ENCODE measurements around the gene CDHR2.

Gene CDHR2

GRCh38 chr5:176624142-176624541 lies 75.0 kb downstream of the CDHR2 start:
- Histone ChIP-seq H3K4me3 (ENCODE audit: low read length) (no peak overlapping the region), H3K9me2 (replicated peaks; ENCODE audit: insufficient read depth, low read length) (no peaks in the 10 kb centered on the region), H3K4me1 (ENCODE audit: low read length) (no peaks in the 10 kb centered on the region), H3K79me2 (ENCODE audit: low read length) (no peaks in the 10 kb centered on the region), H3K9me3 (replicated peaks; ENCODE audit: insufficient read depth, low read length) (no peaks in the 10 kb centered on the region), H2AFZ (ENCODE audit: low read length) (no peak overlapping the region), H4K20me1 (ENCODE audit: insufficient read depth, low read length) (no peaks in the 10 kb centered on the region), H3K27me3 (replicated peaks; ENCODE audit: insufficient read depth, low read length) (peaks cover 79% of the 10 kb centered on the region), H3K36me3 (replicated peaks; ENCODE audit: insufficient read depth, low read length) (no peaks in the 10 kb centered on the region), H3F3A (ENCODE audit: insufficient read depth, low read length) (no peaks in the 10 kb centered on the region), H3K9ac (ENCODE audit: low read length) (no peak overlapping the region), H3K4me2 (ENCODE audit: low read depth, low read length) (no peak overlapping the region), H3K27ac (ENCODE audit: low read length) (no peak overlapping the region)
- TF ChIP-seq CTCF (IDR thresholded peaks at IDR 0.05; ENCODE audit: low read length) (no peak), EZH2 (optimal IDR thresholded peaks at IDR 0.05; ENCODE audit: low read depth, low read length) (no peak), EZH2phosphoT487 (IDR thresholded peaks at IDR 0.05; ENCODE audit: low read length) (no peak)
- DNase-seq: no peak

GRCh38 chr5:176624938-176625337 lies 75.8 kb downstream of the CDHR2 start:
- no peak overlapping the region for H3K27ac ChIP-seq (ENCODE audit: low read length)
- H3K9me2 ChIP-seq (replicated peaks; ENCODE audit: insufficient read depth, low read length): no peaks in the 10 kb centered on the region
- H3K36me3 ChIP-seq (replicated peaks; ENCODE audit: insufficient read depth, low read length): no peaks in the 10 kb centered on the region
- H2AFZ ChIP-seq (ENCODE audit: low read length): no peak overlapping the region
- H3K9me3 ChIP-seq (replicated peaks; ENCODE audit: insufficient read depth, low read length): no peaks in the 10 kb centered on the region
- H3K4me3 ChIP-seq (ENCODE audit: low read length): no peak overlapping the region
- TF ChIP-seq EZH2 (optimal IDR thresholded peaks at IDR 0.05; ENCODE audit: low read depth, low read length): no peak
- DNase-seq: no peak
- no peak overlapping the region for H3K4me2 ChIP-seq (ENCODE audit: low read depth, low read length)
- no peaks in the 10 kb centered on the region for H4K20me1 ChIP-seq (ENCODE audit: insufficient read depth, low read length)
- no peaks in the 10 kb centered on the region for H3K79me2 ChIP-seq (ENCODE audit: low read length)
- H3K4me1 ChIP-seq (ENCODE audit: low read length): no peaks in the 10 kb centered on the region
- H3K9ac ChIP-seq (ENCODE audit: low read length): no peak overlapping the region
- peaks cover 81% of the 10 kb centered on the region for H3K27me3 ChIP-seq (replicated peaks; ENCODE audit: insufficient read depth, low read length)
- H3F3A ChIP-seq (ENCODE audit: insufficient read depth, low read length): no peaks in the 10 kb centered on the region

- Histone ChIP-seq H2AFZ (ENCODE audit: low read length) (no peak overlapping the region), H3K9me3 (replicated peaks; ENCODE audit: insufficient read depth, low read length) (no peaks in the 10 kb centered on the region), H4K20me1 (ENCODE audit: insufficient read depth, low read length) (no peaks in the 10 kb centered on the region), H3K4me3 (ENCODE audit: low read length) (no peak overlapping the region), H3K9ac (ENCODE audit: low read length) (no peak overlapping the region), H3K27me3 (replicated peaks; ENCODE audit: insufficient read depth, low read length) (peaks cover 79% of the 10 kb centered on the region), H3K9me2 (replicated peaks; ENCODE audit: insufficient read depth, low read length) (no peaks in the 10 kb centered on the region), H3K4me2 (ENCODE audit: low read depth, low read length) (no peak overlapping the region), H3K79me2 (ENCODE audit: low read length) (no peaks in the 10 kb centered on the region), H3K27ac (ENCODE audit: low read length) (no peak overlapping the region), H3K4me1 (ENCODE audit: low read length) (no peaks in the 10 kb centered on the region), H3K36me3 (replicated peaks; ENCODE audit: insufficient read depth, low read length) (no peaks in the 10 kb centered on the region), H3F3A (ENCODE audit: insufficient read depth, low read length) (no peaks in the 10 kb centered on the region)
- DNase-seq: no peak
- TF ChIP-seq EZH2 (optimal IDR thresholded peaks at IDR 0.05; ENCODE audit: low read depth, low read length) (no peak), EZH2phosphoT487 (IDR thresholded peaks at IDR 0.05; ENCODE audit: low read length) (no peak), CTCF (IDR thresholded peaks at IDR 0.05; ENCODE audit: low read length) (no peak)
Measured at GRCh38 chr5:176625512-176625911, 76.4 kb downstream of the CDHR2 start.

- no peak for TF ChIP-seq EZH2phosphoT487 (IDR thresholded peaks at IDR 0.05; ENCODE audit: low read length)
- TF ChIP-seq CTCF (IDR thresholded peaks at IDR 0.05; ENCODE audit: low read length): no peak
- no peak for TF ChIP-seq EZH2 (optimal IDR thresholded peaks at IDR 0.05; ENCODE audit: low read depth, low read length)
- Histone ChIP-seq H3K79me2 (ENCODE audit: low read length) (no peaks in the 10 kb centered on the region), H3K4me2 (ENCODE audit: low read depth, low read length) (no peak overlapping the region), H3F3A (ENCODE audit: insufficient read depth, low read length) (no peaks in the 10 kb centered on the region), H3K9ac (ENCODE audit: low read length) (no peak overlapping the region), H3K27ac (ENCODE audit: low read length) (no peak overlapping the region), H3K9me3 (replicated peaks; ENCODE audit: insufficient read depth, low read length) (no peaks in the 10 kb centered on the region), H2AFZ (ENCODE audit: low read length) (no peak overlapping the region), H3K36me3 (replicated peaks; ENCODE audit: insufficient read depth, low read length) (no peaks in the 10 kb centered on the region), H3K9me2 (replicated peaks; ENCODE audit: insufficient read depth, low read length) (no peaks in the 10 kb centered on the region), H3K27me3 (replicated peaks; ENCODE audit: insufficient read depth, low read length) (peaks cover 79% of the 10 kb centered on the region), H4K20me1 (ENCODE audit: insufficient read depth, low read length) (no peaks in the 10 kb centered on the region), H3K4me1 (ENCODE audit: low read length) (no peaks in the 10 kb centered on the region), H3K4me3 (ENCODE audit: low read length) (no peak overlapping the region)
- no peak for DNase-seq
Measured at GRCh38 chr5:176625966-176626875, 77.1 kb downstream of the CDHR2 start.

All from MM.1S (cell line).